Heart left ventricle (tissue), 16 donors: ENCODE results near the gene PAF1. TPM values are rescaled to one million over a fixed set of nuclear protein-coding genes. Genes with fewer than 3 reads are reported as not detected.

ENCODE experiments used
- ATAC-seq, 4 donors: fragments of 200-7000 bp; cut with Tn5 transposase; one replicate each; pipeline ENCODE4 v1.9.1; 2020 to 2022; ENCODE audit warnings: moderate library complexity in 4 of 4, mild to moderate bottlenecking in 3 of 4, moderate number of reproducible peaks in 1 of 4
- DNase-seq, 5 donors: peaks; one replicate each; pipeline ENCODE4 v3.0.0-alpha.2; 2020
- H3K27ac ChIP-seq, 12 donors: fragments of 200-600 bp; sonication (generic) in 4 of 12; one replicate each; pipeline versions ENCODE4 v1.5.0 to v1.8.0; 2016 to 2022; ENCODE audit warnings: mild to moderate bottlenecking in 2 of 12
- H3K27me3 ChIP-seq, 9 donors: fragments of 200-600 bp; sonication (generic) in 2 of 9; one replicate each; pipeline versions ENCODE4 v1.5.1 to v1.8.0; 2016 to 2022; ENCODE audit warnings: mild to moderate bottlenecking in 3 of 9
- H3K36me3 ChIP-seq, 9 donors: fragments of 200-600 bp; sonication (generic) in 2 of 9; one replicate each; pipeline versions ENCODE4 v1.5.0 to v1.8.0; 2018 to 2022; ENCODE audit warnings: mild to moderate bottlenecking in 2 of 9
- H3K4me1 ChIP-seq, 12 donors: fragments of 200-600 bp; sonication (generic) in 4 of 12; one replicate each; pipeline versions ENCODE4 v1.5.0 to v1.8.0; 2016 to 2022; ENCODE audit warnings: mild to moderate bottlenecking in 3 of 12
- H3K4me3 ChIP-seq, 12 donors: fragments of 200-600 bp; sonication (generic) in 4 of 12; one replicate each; pipeline versions ENCODE4 v1.5.0 to v1.8.0; 2017 to 2022; ENCODE audit warnings: mild to moderate bottlenecking in 9 of 12, moderate library complexity in 4 of 12
- H3K9me3 ChIP-seq, 12 donors: fragments of 200-600 bp; sonication (generic) in 4 of 12; one replicate each; pipeline versions ENCODE4 v1.5.0 to v1.8.0; 2016 to 2022; ENCODE audit warnings: mild to moderate bottlenecking in 1 of 12
- CTCF ChIP-seq, 12 donors: fragments of 200-600 bp; sonication (generic) in 4 of 12; IDR thresholded peaks; one replicate each; pipeline versions ENCODE4 v1.5.0 to v1.8.0; 2018 to 2022; ENCODE audit warnings: antibody characterized with exemption in 12 of 12, mild to moderate bottlenecking in 5 of 12
- POLR2A ChIP-seq, 2 donors: fragments of 450-650 bp; IDR thresholded peaks; one replicate each; pipeline ENCODE4 v1.6.1; 2017; ENCODE audit warnings: antibody characterized with exemption in 2 of 2, mild to moderate bottlenecking in 2 of 2, moderate library complexity in 2 of 2
- WGBS, 4 donors: extraction: QIAGEN DNeasy Blood & Tissue Kit in 2 of 4; methylation state at CpG; one replicate each; pipeline versions ENCODE4 v1.1.5 to v1.1.7; 2013 to 2018; 5-methylcytosine and 5-hydroxymethylcytosine counted together
- intact Hi-C, 10 donors: fragments of 100-400 bp; cut with DNase I; formaldehyde crosslinking; loops; one replicate each; pipeline versions ENCODE4 v1.11.1 to v1.14.2; 2022
- polyA plus RNA-seq, 2 donors: library from polyadenylated mRNA; stranded (reverse); fragments of 200-250 nt; gene quantifications; one replicate each; pipeline ENCODE4 v1.2.3, GENCODE V29; 2013
- total RNA-seq, 9 donors: library from RNA; depleted of rRNA in 2 of 9; stranded (reverse); fragments of >200 nt in 2 of 9; fragmentation: NEBNext Ultra II Directional in 3 of 9; extraction: Animal tissue kit (Norgen Biotek cat#: 25700) in 3 of 9; gene quantifications; one replicate each; pipeline versions ENCODE4 v1.1.0 to v1.2.4, GENCODE V29; 2016 to 2023
- donor health status: ischemic (EF 13 %, LVEDD 7.1; RV severe dilation, severe dysfunction).
- donor health status: healthy with polysubstance abuse.
- donor health status: DM: no; HTN: yes; CAD: no.
- donor health status: DM: no; HTN: no; CAD: no.
- donor health status: ischemic (EF 25% LVEDD 6.9; RV normal size, moderate dysfunction).
- donor health status: ischemic (EF 25% LVEDD 5.7; RV mildly dilated, moderate dysfunction).
- donor health status: healthy.
- donor health status: DM: yes; HTN: yes; CAD: no.
- donor health status: ischemic (EF 35%, LVEDD 5.7; RV mildly dilated, moderate dysfunction).
- donor health status: nonischemic (EF 11% LVEDD 7.7; RV severe dilation, severe dysfunction).
- donor health status: DM: yes; HTN: yes; CAD: no.
- donor health status: PGD.
- donor health status: ischemic (EF 29% LVEDD 5.4; RV normal size, mild dysfunction).
- donor health status: nonischemic (EF 23%, LVEDD 6.1; RV moderate dilation, normal function).

PAF1 gene
- total and polyA plus RNA-seq, 11 donors: 32.5 to 75.7 (median 40.7) TPM

DNA sequence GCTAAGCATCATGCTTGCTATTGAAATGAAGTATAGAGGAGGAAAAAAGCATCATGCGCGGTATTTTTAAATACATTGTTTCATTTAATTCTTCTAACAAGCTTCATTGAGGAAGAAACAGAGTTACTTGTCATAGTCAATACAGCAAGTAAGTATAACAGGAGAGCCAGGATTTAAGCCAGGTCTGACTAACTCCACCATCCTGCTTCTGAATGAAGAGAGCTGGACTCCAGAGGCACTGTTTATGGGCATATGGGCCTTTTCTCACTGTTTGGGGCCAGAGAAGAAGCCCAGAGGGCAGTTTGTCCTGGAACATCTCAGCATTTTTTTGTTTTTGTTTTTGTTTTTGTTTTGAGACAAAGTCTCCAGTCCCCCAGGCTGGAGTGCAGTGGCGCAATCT, 40.8 kb downstream of the PAF1 start:
- no peak overlapping the region for H3K4me3 ChIP-seq
- intact Hi-C loops: no loop called here
- no peaks in the 10 kb centered on the region for H3K9me3 ChIP-seq
- peaks cover 0 to 49% (median 21%) of the 10 kb centered on the region in 12 donors for H3K4me1 ChIP-seq
- no peaks in the 10 kb centered on the region for H3K27me3 ChIP-seq
- DNase-seq: no peak
- TF ChIP-seq CTCF (IDR thresholded peaks at IDR 0.05): no peak
- TF ChIP-seq POLR2A (IDR thresholded peaks at IDR 0.05): no peak
- ATAC-seq: no peak
- peaks cover 0 to 75% (median 56%) of the 10 kb centered on the region in 9 donors for H3K36me3 ChIP-seq
- 97 to 100% (median 99%) methylated on average over 3 of the region's 3 CpGs for WGBS, 4 donors
- no peak overlapping the region for H3K27ac ChIP-seq

DNA sequence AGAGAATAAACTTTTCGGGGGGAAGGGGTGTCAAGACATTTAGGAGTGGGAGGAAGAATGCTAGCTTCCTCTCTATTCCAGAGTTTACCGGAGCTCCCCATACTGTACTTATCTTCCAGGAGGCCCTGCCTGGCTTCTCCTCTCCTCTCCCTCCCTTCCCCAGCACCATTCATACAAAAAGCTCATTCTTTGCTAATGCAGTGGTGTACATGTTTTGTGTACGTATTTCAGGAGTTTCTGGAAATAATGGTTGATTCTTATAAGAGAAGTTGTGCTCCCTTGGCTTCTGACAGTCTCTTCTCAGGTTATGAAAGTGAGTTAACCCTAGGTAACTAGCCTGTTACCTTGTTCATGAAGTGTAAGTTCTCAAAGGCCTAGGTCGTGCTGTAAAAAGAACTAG, 41.6 kb downstream of the PAF1 start:
- TF ChIP-seq POLR2A (IDR thresholded peaks at IDR 0.05) (no peak), CTCF (IDR thresholded peaks at IDR 0.05) (no peak)
- DNase-seq: no peak
- H3K4me3 ChIP-seq: no peak overlapping the region
- WGBS, 4 donors: 64 to 73% (median 71%) methylated on average over 4 of the region's 4 CpGs
- H3K9me3 ChIP-seq: no peaks in the 10 kb centered on the region
- intact Hi-C loops: loop anchor here in 3 of 10 donors (5.0 to 10.0 kb wide), 3 partner anchors 33 to 185 kb away; partner anchors contain the start of genes EID2B (in 1 of the 3), MED29 (in 1 of the 3) and PAF1 (in 1 of the 3)
- H3K36me3 ChIP-seq: peaks cover 0 to 67% (median 48%) of the 10 kb centered on the region in 9 donors
- peaks cover 0 to 58% (median 28%) of the 10 kb centered on the region in 12 donors for H3K4me1 ChIP-seq
- H3K27me3 ChIP-seq: no peaks in the 10 kb centered on the region
- no peak overlapping the region for H3K27ac ChIP-seq
- no peak for ATAC-seq

DNA sequence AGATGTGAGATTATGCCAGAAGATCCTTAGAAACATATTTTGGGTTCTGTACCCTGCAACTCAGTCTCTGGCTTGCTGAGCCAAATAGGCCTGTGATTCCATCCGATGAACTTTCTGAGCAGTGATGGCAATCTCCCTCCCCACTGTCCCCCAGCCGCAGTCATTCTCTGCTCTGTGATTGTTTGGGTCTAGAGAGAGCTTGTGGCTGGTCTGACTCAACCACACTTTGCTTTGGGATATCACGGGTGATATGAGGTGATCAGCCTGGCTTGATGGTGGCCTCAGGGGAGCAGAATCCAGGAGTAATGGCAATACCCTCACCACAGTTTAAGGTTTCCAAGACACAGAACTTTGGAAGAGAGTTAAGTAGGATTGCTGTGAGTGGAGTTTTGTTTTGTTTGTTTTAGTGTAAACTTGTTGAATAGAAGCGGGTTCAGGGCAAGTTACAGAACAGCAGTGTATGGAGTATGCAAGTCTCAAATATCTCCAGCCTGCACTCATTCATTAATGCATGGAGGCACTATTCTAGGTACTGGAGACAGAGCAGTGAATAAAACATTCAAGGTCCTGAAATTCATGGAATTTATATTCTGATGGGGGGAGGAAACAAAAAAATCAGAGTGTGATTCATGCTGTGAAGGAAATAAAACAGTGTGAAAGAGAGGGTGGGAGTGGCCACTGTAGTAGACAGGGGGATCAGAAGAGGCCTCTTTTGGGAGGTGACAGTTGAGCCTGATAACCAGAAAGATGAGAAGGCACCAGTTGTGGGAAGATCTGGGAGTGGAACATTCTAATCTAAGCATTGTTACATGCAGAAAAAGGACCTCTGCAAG, 43.4 kb downstream of the PAF1 start:
- DNase-seq (no peak), ATAC-seq (no peak)
- intact Hi-C loops: loop anchor here in 3 of 10 donors (5.0 to 10.0 kb wide), 3 partner anchors 35 to 187 kb away; partner anchors contain the start of genes EID2B (in 1 of the 3), MED29 (in 1 of the 3) and PAF1 (in 1 of the 3)
- Histone ChIP-seq H3K4me3 (no peak overlapping the region), H3K4me1 (peaks cover 0 to 66% (median 40%) of the 10 kb centered on the region in 12 donors), H3K36me3 (peaks cover 0 to 52% (median 31%) of the 10 kb centered on the region in 9 donors), H3K9me3 (no peaks in the 10 kb centered on the region), H3K27me3 (no peaks in the 10 kb centered on the region), H3K27ac (no peak overlapping the region)
- WGBS, 4 donors: 71 to 84% (median 75%) methylated on average over 4 of the region's 4 CpGs
- no peak for TF ChIP-seq CTCF (IDR thresholded peaks at IDR 0.05)
- TF ChIP-seq POLR2A (IDR thresholded peaks at IDR 0.05): no peak

GRCh38 chr19:39345956-39346355, 45.0 kb downstream of the PAF1 start:
- intact Hi-C loops: loop anchor here in 3 of 10 donors (5.0 to 10.0 kb wide), 3 partner anchors 36 to 189 kb away; partner anchors contain the start of genes EID2B (in 1 of the 3), MED29 (in 1 of the 3) and PAF1 (in 1 of the 3)
- no peak for DNase-seq
- TF ChIP-seq CTCF (IDR thresholded peaks at IDR 0.05): no peak
- TF ChIP-seq POLR2A (IDR thresholded peaks at IDR 0.05): no peak
- Histone ChIP-seq H3K27ac (no peak overlapping the region), H3K36me3 (peaks cover 0 to 45% (median 21%) of the 10 kb centered on the region in 9 donors), H3K9me3 (no peaks in the 10 kb centered on the region), H3K27me3 (no peaks in the 10 kb centered on the region), H3K4me3 (no peak overlapping the region), H3K4me1 (peaks cover 0 to 57% (median 34%) of the 10 kb centered on the region in 12 donors)
- ATAC-seq: no peak
- WGBS, 4 donors: 60 to 78% (median 68%) methylated on average over 1 of the region's 1 CpG
